WI38 (cell line): Measurements from ENCODE around the gene PRDM16.

ENCODE experiments used
- H3K4me3 ChIP-seq: 2 replicates; pipeline ENCODE4 v1.5.1; 2011; ENCODE audit warnings: low read depth, mild to moderate bottlenecking, control low read depth, low read length
- CTCF ChIP-seq: IDR thresholded peaks from 2 replicates; pipeline ENCODE4 v1.5.1; 2012; ENCODE audit warnings: low read depth, mild to moderate bottlenecking, control low read depth, low read length

The PRDM16 gene

DNA sequence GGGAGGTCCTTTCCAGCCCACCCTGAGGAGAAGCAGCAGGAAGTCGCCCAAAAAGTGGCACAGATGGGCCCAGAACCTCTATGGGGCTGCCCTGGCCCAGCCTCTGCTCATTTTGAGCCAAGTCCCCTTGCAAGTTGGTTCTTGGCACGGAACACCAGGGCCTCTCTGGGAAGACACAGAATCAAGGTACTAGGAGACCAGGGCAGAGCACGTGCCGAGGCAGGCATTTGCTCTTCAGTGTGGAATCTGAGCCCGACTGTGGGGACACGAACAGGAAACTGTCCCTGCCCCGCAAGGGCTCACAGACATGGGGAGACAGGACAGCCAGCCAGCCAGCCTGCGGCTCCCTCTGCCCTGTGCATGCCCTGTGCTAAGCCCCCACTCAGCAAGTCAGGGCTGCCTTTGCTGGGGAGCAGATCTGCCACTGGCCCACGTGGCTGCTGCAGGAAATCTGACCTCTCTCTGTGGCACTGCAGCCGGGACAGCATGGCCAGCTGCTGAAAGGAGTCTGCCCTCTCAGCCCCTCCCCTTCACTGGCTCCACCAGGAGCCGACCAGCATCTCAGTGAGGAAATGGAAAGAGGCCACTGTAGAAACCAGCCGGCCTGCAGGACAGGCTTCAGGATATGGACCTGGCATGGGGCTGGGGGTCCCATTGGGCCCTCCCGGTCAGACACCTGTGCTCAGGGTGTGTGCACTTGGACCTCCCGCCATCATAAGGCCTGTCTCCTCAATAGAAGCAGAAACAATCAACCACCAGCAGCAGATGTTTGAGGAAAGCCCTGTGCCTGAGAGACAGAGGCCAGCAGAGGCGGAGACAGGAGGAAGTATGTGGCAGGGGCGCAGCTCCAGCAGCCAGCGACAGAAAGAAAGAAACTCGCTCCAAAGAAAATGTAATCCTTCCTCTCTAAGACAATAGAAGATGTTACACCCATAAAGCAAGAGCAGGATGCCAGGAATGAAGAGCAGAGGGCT lies 389.2 kb downstream of the PRDM16 start:
- H3K4me3 ChIP-seq: no peak overlapping the region
- TF ChIP-seq CTCF: no peak

DNA sequence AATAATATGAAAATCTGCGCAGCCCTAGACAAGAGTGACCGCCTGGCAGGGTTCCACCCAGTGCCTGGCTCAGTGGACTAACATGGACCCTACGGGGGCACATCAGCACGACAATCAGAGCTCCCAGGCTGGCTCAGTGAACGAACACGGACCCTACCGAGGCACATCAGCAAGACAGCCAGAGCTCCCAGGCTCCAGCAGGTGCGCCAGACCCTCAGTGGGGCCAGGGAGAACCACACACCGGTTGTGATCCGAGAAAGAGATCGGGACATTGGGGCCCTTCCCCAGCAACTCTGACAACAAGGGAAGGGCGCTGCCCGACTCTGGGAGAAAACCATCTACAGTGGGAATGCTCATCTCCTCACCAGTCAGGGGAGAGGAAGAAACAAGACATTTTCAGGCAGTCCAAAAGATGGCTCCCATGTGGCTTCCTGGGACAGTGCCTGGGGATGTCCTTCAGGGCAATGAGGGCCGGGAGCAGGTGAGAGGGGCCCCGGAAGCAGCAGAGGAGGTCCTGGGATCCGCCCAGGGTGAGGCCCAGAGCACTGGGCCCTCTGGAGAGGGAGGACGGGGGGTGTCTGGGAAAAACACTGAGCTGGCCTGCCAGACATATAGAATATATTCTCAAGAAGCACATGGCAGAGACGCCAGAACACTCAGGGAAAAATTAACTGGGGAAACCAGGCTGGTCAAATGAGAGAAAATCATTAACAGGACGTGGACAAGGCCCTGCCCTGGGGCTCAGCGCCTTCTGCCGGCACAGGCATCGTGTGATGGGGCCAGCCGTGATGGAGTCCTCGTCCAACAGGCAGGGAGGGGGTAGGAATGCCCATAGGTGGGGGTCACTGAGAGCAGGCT lies 390.3 kb downstream of the PRDM16 start:
- H3K4me3 ChIP-seq: no peak overlapping the region
- no peak for TF ChIP-seq CTCF

- no peak overlapping the region for H3K4me3 ChIP-seq
- TF ChIP-seq CTCF: no peak
These were observed 391.1 kb downstream of the PRDM16 start for GRCh38 chr1:3459940-3460671.

DNA sequence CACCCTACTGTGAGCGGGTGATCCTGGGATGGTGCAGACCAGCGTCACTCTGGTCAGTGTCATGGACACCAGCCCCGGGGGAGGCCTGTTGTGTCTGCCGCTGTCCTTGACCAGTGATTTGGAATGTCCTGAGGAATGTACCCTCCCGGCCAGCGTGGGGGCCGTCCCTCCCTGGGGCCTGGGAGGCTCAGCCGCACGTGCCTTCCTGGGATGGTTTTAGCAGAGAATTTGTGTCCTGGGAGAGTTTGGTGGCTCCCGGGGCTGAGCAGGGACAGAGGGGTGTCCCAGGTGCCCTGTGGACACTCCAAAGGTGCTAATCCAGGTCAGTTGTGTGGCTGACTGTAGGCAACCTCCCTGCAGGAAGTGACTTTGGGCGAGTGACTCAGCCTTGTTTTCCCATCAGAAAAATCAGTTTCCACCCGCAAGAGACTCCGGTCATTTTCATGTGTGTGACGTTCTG lies 391.7 kb downstream of the PRDM16 start:
- H3K4me3 ChIP-seq: no peak overlapping the region
- TF ChIP-seq CTCF: no peak

DNA sequence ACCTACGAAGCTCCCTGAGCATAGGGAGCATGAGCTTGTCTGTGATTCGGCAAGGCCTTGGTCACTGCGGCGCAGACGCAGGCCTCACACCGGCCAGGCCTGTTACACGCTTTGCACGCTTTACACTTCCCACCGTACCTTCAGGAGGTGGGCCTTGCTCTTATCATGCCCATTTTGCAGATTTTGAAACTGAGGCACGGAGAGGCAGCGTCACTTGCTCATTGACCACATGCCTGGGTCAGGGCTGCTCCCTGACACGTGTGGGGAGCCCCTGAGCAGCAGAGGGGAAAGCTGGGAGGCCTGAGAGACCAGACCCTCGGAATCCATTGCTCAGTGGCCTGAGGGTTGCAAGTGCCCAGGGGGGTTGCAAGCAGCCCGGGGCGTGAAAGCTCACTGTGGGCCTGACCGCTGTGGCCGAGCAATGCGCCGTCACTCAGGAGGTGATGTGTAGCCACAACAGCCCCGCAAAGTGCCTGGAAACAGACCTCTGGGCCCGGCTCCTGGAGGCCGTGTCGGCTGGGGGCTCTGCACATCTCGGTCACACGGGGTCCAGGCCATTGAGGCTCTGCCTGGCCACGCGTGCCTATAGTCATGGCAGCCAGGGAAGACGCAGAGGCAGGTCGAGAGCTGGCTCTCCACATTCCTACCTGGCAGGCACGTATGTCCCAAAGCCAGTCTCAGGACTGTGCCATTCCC lies 392.4 kb downstream of the PRDM16 start:
- H3K4me3 ChIP-seq: no peak overlapping the region
- no peak for TF ChIP-seq CTCF

GRCh38 chr1:3461934-3462275 lies 392.9 kb downstream of the PRDM16 start:
- no peak overlapping the region for H3K4me3 ChIP-seq
- TF ChIP-seq CTCF: no peak
